SK-N-SH (cell line): Measurements from ENCODE around the gene UGT2A1. TPM values are rescaled to one million over a fixed set of nuclear protein-coding genes. Genes with fewer than 3 reads are reported as not detected.

Experiments
- CTCF ChIA-PET: fragments of 300-600, 350-600 bp; formaldehyde crosslinking; extraction: SDS; loops from one replicate; lab custom pipeline; 2021; lab: Yijun Ruan, JAX
- POLR2A ChIA-PET: fragments of 350-600 bp; sonication (Branson Sonifier 250); formaldehyde crosslinking; extraction: SDS; loops from one replicate; lab custom pipeline; 2020; ENCODE audit warnings: antibody characterized with exemption, inconsistent platforms; lab: Yijun Ruan, JAX
- DNase-seq: peaks from one replicate; pipeline ENCODE4 v3.0.0; 2012
- H2AFZ ChIP-seq: fragments of 200-600 bp; sonication (generic); 2 replicates; pipeline ENCODE4 v1.8.1; 2016; ENCODE audit warnings: antibody characterized with exemption, mild to moderate bottlenecking, low read depth
- H3F3A ChIP-seq: fragments of 200-600 bp; sonication (generic); replicated peaks from 2 replicates; pipeline ENCODE3; 2016; ENCODE audit warnings: antibody characterized with exemption, mild to moderate bottlenecking; ENCODE audit not compliant: insufficient read depth
- H3K27ac ChIP-seq, 2 experiments: fragments of 200-500 bp in 1 of 2; fragments of 200-600 bp in 1 of 2; sonication (Bioruptor generic) in 1 of 2; sonication (generic), shearing (Covaris generic) in 1 of 2; 2 replicates each; pipeline versions ENCODE4 v1.5.1 to v1.6.1; 2014 to 2016; ENCODE audit warnings: low read depth in 2 of 2, inconsistent platforms in 1 of 2, low read length in 1 of 2, mild to moderate bottlenecking in 1 of 2, mixed read lengths in 1 of 2
- H3K27me3 ChIP-seq: fragments of 200-600 bp; sonication (generic), shearing (Covaris generic); 2 replicates; pipeline ENCODE4 v1.6.1; 2016; ENCODE audit warnings: mixed run types; ENCODE audit not compliant: insufficient read depth
- H3K36me3 ChIP-seq, 2 experiments: fragments of 200-500 bp in 1 of 2; fragments of 200-600 bp in 1 of 2; sonication (Bioruptor generic) in 1 of 2; sonication (generic) in 1 of 2; replicated peaks in 1 of 2; 2 replicates each; pipeline versions ENCODE3 to v1.5.1; 2014 to 2016; ENCODE audit warnings: low read length in 1 of 2, mild to moderate bottlenecking in 1 of 2; ENCODE audit not compliant: insufficient read depth in 2 of 2, control insufficient read depth in 1 of 2
- H3K4me1 ChIP-seq, 2 experiments: fragments of 200-500 bp in 1 of 2; fragments of 200-600 bp in 1 of 2; sonication (Bioruptor generic) in 1 of 2; sonication (generic), shearing (Covaris generic) in 1 of 2; 2 replicates each; pipeline versions ENCODE4 v1.5.1 to v1.6.1; 2014 to 2016; ENCODE audit warnings: low read depth in 1 of 2, low read length in 1 of 2, mixed run types in 1 of 2; ENCODE audit not compliant: insufficient read depth in 2 of 2, control insufficient read depth in 1 of 2
- H3K4me2 ChIP-seq: fragments of 200-600 bp; sonication (generic), shearing (Covaris generic); 2 replicates; pipeline ENCODE4 v1.6.1; 2017; ENCODE audit warnings: mixed run types
- H3K4me3 ChIP-seq, 2 experiments: fragments of 200-500 bp in 1 of 2; fragments of 200-600 bp in 1 of 2; sonication (Bioruptor generic) in 1 of 2; sonication (generic), shearing (Covaris generic) in 1 of 2; 2 replicates each; pipeline versions ENCODE4 v1.5.1 to v1.8.1; 2014 to 2016; ENCODE audit warnings: low read depth in 2 of 2, inconsistent platforms in 1 of 2, low read length in 1 of 2, mild to moderate bottlenecking in 1 of 2, mixed read lengths in 1 of 2, moderate library complexity in 1 of 2
- H3K79me2 ChIP-seq: fragments of 200-600 bp; sonication (generic); 2 replicates; pipeline ENCODE4 v1.8.1; 2017; ENCODE audit warnings: mild to moderate bottlenecking; ENCODE audit not compliant: insufficient read depth
- H3K9ac ChIP-seq: fragments of 200-600 bp; sonication (generic); 2 replicates; pipeline ENCODE4 v1.6.1; 2017; ENCODE audit warnings: mixed run types
- H3K9me2 ChIP-seq: fragments of 200-600 bp; sonication (generic); 2 replicates; pipeline ENCODE4 v1.6.1; 2017; ENCODE audit warnings: mixed run types
- H3K9me3 ChIP-seq: fragments of 200-600 bp; sonication (generic); 2 replicates; pipeline ENCODE4 v1.6.1; 2017; ENCODE audit warnings: mixed run types, mild to moderate bottlenecking, moderate library complexity
- H4K20me1 ChIP-seq: fragments of 200-600 bp; sonication (generic); 2 replicates; pipeline ENCODE4 v1.6.1; 2017; ENCODE audit warnings: mild to moderate bottlenecking, mixed run types; ENCODE audit not compliant: insufficient read depth
- EP300 ChIP-seq, 2 experiments: IDR thresholded peaks; 2 replicates each; pipeline versions ENCODE4 v1.4.0 to v1.6.1; 2012; ENCODE audit warnings: borderline replicate concordance in 1 of 2, low read depth in 1 of 2, low read length in 1 of 2
- JUND ChIP-seq: IDR thresholded peaks from 2 replicates; pipeline ENCODE4 v1.4.0; 2012
- MEF2A ChIP-seq: IDR thresholded peaks from 2 replicates; pipeline ENCODE4 v1.4.0; 2012; ENCODE audit warnings: low read depth, borderline replicate concordance
- MXI1 ChIP-seq: IDR thresholded peaks from 2 replicates; pipeline ENCODE4 v1.6.1; 2012; ENCODE audit warnings: mild to moderate bottlenecking, low read depth, low read length, improper control_type of control experiment
- NRF1 ChIP-seq: IDR thresholded peaks from 2 replicates; pipeline ENCODE4 v1.6.1; 2012; ENCODE audit warnings: low read depth, mild to moderate bottlenecking, low read length
- POLR2AphosphoS5 ChIP-seq: IDR thresholded peaks from 2 replicates; pipeline ENCODE4 v1.6.1; 2012; ENCODE audit warnings: low read depth, low read length
- RAD21 ChIP-seq: IDR thresholded peaks from 2 replicates; pipeline ENCODE4 v1.6.1; 2012; ENCODE audit warnings: mild to moderate bottlenecking, low read length
- RFX5 ChIP-seq: IDR thresholded peaks from 2 replicates; pipeline ENCODE4 v1.6.1; 2012; ENCODE audit warnings: mild to moderate bottlenecking, improper control_type of control experiment, low read length
- RXRA ChIP-seq: IDR thresholded peaks from 2 replicates; pipeline ENCODE4 v1.4.0; 2012; ENCODE audit warnings: low read depth, mild to moderate bottlenecking, borderline replicate concordance
- TCF12 ChIP-seq: IDR thresholded peaks from 2 replicates; pipeline ENCODE4 v1.4.0; 2012
- YY1 ChIP-seq: IDR thresholded peaks from 2 replicates; pipeline ENCODE4 v1.4.0; 2012; ENCODE audit warnings: low read depth, mild to moderate bottlenecking
- WGBS: methylation state at CpG from one replicate; pipeline ENCODE4 v1.1.6; 2017; ENCODE audit warnings: low lambda C conversion rate; 5-methylcytosine and 5-hydroxymethylcytosine counted together
- polyA plus RNA-seq, 3 experiments: library from polyadenylated mRNA; depleted of rRNA; stranded (reverse); fragments of >200 nt; gene quantifications; 2 replicates each; pipeline ENCODE4 v1.2.3, GENCODE V29; 2012
- small RNA-seq, 7 experiments: library from RNA; depleted of rRNA; stranded (forward); fragments of <200 nt; gene quantifications; one replicate each; pipeline ENCODE3, GENCODE V24; 2012
- TF ChIP-seq, protein P1 (sequence below): fragments of 150-350 bp; IDR thresholded peaks from 2 replicates; pipeline ENCODE4 v1.6.1; 2017; ENCODE audit warnings: antibody characterized with exemption, low read length, low read depth, borderline replicate concordance
- TF ChIP-seq, protein P2 (sequence below): fragments of 150-350 bp; IDR thresholded peaks from 2 replicates; pipeline ENCODE4 v1.6.1; 2016; ENCODE audit warnings: mild to moderate bottlenecking, low read depth, low read length
- TF ChIP-seq, protein P3 (sequence below): IDR thresholded peaks from 2 replicates; pipeline ENCODE4 v1.6.1; 2012; ENCODE audit warnings: mild to moderate bottlenecking, low read depth, low read length, moderate library complexity
- TF ChIP-seq, protein P4 (sequence below): IDR thresholded peaks from 2 replicates; pipeline ENCODE4; 2012

UGT2A1 gene
- polyA plus RNA-seq, 1 of the 3 experiments (the other 2 are of a cell fraction) = 0.10 TPM

DNA sequence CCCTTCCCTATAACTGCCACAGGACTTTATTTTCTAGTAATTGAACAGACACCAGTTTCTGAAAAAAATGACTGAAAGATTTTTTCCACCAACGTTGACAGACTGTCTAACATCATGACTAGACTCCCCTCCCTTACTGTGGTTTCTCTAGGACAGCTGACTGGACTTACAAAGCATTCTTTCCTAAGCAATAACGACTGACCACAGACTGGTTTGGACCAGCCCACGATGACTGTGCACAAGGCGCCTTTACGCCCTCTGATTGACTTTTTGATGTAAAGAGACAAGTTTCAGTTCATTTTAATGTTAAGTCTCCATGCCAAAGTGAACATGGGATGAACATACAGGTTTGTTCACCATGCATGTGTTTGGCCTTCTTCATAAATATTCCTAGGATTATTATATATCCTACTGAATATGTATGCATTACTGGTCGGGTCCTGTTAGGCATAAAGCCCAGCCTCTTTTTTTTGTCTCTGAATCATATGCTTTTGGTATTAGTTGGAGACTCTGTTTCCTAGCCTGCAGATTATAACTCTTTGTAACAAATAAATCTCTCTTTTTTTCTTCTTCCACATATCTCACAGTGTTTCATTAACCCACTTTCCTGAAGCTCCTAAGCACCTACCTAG, 106.8 kb downstream of the UGT2A1 start:
- no peaks in the 10 kb centered on the region for H4K20me1 ChIP-seq
- H3K9ac ChIP-seq = no peak overlapping the region
- POLR2A ChIA-PET = no interaction called here
- WGBS = 2% methylated on average over 6 of the region's 6 CpGs
- no peaks in the 10 kb centered on the region for H3K27me3 ChIP-seq
- no peaks in the 10 kb centered on the region for H3K79me2 ChIP-seq
- no peak overlapping the region for H3K27ac ChIP-seq
- H3K36me3 ChIP-seq = no peaks in the 10 kb centered on the region
- TF ChIP-seq, protein P1, sequence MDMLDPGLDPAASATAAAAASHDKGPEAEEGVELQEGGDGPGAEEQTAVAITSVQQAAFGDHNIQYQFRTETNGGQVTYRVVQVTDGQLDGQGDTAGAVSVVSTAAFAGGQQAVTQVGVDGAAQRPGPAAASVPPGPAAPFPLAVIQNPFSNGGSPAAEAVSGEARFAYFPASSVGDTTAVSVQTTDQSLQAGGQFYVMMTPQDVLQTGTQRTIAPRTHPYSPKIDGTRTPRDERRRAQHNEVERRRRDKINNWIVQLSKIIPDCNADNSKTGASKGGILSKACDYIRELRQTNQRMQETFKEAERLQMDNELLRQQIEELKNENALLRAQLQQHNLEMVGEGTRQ = no peak
- TF ChIP-seq YY1 = no peak
- TF ChIP-seq MXI1 = no peak
- TF ChIP-seq EP300 (IDR thresholded peaks at IDR 0.05; ENCODE audit: borderline replicate concordance in 1 of 2, low read depth in 1 of 2, low read length in 1 of 2) = no peak
- TF ChIP-seq RFX5 = no peak
- TF ChIP-seq RXRA = no peak
- no peak for TF ChIP-seq RAD21
- TF ChIP-seq, protein P2, sequence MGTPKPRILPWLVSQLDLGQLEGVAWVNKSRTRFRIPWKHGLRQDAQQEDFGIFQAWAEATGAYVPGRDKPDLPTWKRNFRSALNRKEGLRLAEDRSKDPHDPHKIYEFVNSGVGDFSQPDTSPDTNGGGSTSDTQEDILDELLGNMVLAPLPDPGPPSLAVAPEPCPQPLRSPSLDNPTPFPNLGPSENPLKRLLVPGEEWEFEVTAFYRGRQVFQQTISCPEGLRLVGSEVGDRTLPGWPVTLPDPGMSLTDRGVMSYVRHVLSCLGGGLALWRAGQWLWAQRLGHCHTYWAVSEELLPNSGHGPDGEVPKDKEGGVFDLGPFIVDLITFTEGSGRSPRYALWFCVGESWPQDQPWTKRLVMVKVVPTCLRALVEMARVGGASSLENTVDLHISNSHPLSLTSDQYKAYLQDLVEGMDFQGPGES = no peak
- no peak for TF ChIP-seq TCF12
- no peak for TF ChIP-seq NRF1
- TF ChIP-seq, protein P3, sequence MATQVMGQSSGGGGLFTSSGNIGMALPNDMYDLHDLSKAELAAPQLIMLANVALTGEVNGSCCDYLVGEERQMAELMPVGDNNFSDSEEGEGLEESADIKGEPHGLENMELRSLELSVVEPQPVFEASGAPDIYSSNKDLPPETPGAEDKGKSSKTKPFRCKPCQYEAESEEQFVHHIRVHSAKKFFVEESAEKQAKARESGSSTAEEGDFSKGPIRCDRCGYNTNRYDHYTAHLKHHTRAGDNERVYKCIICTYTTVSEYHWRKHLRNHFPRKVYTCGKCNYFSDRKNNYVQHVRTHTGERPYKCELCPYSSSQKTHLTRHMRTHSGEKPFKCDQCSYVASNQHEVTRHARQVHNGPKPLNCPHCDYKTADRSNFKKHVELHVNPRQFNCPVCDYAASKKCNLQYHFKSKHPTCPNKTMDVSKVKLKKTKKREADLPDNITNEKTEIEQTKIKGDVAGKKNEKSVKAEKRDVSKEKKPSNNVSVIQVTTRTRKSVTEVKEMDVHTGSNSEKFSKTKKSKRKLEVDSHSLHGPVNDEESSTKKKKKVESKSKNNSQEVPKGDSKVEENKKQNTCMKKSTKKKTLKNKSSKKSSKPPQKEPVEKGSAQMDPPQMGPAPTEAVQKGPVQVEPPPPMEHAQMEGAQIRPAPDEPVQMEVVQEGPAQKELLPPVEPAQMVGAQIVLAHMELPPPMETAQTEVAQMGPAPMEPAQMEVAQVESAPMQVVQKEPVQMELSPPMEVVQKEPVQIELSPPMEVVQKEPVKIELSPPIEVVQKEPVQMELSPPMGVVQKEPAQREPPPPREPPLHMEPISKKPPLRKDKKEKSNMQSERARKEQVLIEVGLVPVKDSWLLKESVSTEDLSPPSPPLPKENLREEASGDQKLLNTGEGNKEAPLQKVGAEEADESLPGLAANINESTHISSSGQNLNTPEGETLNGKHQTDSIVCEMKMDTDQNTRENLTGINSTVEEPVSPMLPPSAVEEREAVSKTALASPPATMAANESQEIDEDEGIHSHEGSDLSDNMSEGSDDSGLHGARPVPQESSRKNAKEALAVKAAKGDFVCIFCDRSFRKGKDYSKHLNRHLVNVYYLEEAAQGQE = no peak
- TF ChIP-seq MEF2A = no peak
- TF ChIP-seq, protein P4, sequence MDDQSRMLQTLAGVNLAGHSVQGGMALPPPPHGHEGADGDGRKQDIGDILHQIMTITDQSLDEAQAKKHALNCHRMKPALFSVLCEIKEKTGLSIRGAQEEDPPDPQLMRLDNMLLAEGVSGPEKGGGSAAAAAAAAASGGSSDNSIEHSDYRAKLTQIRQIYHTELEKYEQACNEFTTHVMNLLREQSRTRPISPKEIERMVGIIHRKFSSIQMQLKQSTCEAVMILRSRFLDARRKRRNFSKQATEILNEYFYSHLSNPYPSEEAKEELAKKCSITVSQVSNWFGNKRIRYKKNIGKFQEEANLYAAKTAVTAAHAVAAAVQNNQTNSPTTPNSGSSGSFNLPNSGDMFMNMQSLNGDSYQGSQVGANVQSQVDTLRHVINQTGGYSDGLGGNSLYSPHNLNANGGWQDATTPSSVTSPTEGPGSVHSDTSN = no peak
- no peak for TF ChIP-seq JUND
- TF ChIP-seq POLR2AphosphoS5 = no peak
- TF ChIP-seq, all 33 proteins: peak for 0
- CTCF ChIA-PET = no interaction called here
- DNase-seq = no peak
- no peak overlapping the region for H2AFZ ChIP-seq
- H3K4me3 ChIP-seq = no peak overlapping the region
- no peaks in the 10 kb centered on the region for H3K9me3 ChIP-seq
- H3K4me2 ChIP-seq = no peak overlapping the region
- no peaks in the 10 kb centered on the region for H3K4me1 ChIP-seq
- no peaks in the 10 kb centered on the region for H3F3A ChIP-seq
- no peaks in the 10 kb centered on the region; the same call in 1 of the 2 replicates for H3K9me2 ChIP-seq

Small RNAs within 50 kb of the gene (small RNA-seq; reads per million reads assigned to genes)
- 0 reads per million in 7 experiments for gene UGT2A2

Other genes with a start within 250 kb of the UGT2A1 start
- gene UGT2B4, start 157.3 kb downstream of the UGT2A1 start, polyA plus RNA-seq (2012; rRNA removed) = not detected in 2 replicates
- 0.06 TPM in 1 of 2 replicates, not detected in the other for gene UGT2A2, start 13.6 kb downstream of the UGT2A1 start, polyA plus RNA-seq (2012; rRNA removed)
- 14.7 and 22.4 TPM in 2 replicates for gene SULT1B1, start 107.4 kb upstream of the UGT2A1 start, polyA plus RNA-seq (2012; rRNA removed)
- 13.7 and 21.5 TPM in 2 replicates for gene SULT1E1, start 206.9 kb upstream of the UGT2A1 start, polyA plus RNA-seq (2012; rRNA removed)